Choroid plexus epithelial cell (primary cell): ENCODE measurements around the gene IPO9.

ENCODE experiments used
- DNase-seq: peaks from one replicate; pipeline ENCODE4 v3.0.0-alpha.2; 2010; ENCODE audit warnings: low read depth
- H3K4me3 ChIP-seq: 2 replicates; pipeline ENCODE4 v1.5.1; 2011; ENCODE audit warnings: low read depth, mild to moderate bottlenecking, control low read depth, low read length, moderate library complexity
- TF ChIP-seq, protein P1 (sequence below): conservative IDR thresholded peaks from 2 replicates; pipeline ENCODE4 v1.5.1; 2011; ENCODE audit warnings: low read depth, mild to moderate bottlenecking, control low read depth, inconsistent platforms, low read length, moderate library complexity

Gene IPO9

DNA sequence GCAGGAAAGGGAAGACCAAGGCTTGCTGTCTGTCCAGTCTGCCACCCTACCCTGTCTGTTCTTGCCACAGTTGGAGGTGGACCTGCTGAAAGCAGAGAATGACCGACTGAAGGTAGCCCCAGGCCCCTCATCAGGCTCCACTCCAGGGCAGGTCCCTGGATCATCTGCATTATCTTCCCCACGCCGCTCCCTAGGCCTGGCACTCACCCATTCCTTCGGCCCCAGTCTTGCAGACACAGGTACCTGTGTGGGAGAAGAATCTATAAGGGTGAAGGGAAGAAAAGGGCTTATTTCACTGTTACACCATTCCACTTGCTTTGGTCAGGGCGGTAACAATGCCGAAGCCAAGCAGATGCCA, 20.3 kb upstream of the IPO9 start:
- DNase-seq = no peak
- TF ChIP-seq, protein P1, sequence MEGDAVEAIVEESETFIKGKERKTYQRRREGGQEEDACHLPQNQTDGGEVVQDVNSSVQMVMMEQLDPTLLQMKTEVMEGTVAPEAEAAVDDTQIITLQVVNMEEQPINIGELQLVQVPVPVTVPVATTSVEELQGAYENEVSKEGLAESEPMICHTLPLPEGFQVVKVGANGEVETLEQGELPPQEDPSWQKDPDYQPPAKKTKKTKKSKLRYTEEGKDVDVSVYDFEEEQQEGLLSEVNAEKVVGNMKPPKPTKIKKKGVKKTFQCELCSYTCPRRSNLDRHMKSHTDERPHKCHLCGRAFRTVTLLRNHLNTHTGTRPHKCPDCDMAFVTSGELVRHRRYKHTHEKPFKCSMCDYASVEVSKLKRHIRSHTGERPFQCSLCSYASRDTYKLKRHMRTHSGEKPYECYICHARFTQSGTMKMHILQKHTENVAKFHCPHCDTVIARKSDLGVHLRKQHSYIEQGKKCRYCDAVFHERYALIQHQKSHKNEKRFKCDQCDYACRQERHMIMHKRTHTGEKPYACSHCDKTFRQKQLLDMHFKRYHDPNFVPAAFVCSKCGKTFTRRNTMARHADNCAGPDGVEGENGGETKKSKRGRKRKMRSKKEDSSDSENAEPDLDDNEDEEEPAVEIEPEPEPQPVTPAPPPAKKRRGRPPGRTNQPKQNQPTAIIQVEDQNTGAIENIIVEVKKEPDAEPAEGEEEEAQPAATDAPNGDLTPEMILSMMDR = no peak
- H3K4me3 ChIP-seq = no peak overlapping the region

DNA sequence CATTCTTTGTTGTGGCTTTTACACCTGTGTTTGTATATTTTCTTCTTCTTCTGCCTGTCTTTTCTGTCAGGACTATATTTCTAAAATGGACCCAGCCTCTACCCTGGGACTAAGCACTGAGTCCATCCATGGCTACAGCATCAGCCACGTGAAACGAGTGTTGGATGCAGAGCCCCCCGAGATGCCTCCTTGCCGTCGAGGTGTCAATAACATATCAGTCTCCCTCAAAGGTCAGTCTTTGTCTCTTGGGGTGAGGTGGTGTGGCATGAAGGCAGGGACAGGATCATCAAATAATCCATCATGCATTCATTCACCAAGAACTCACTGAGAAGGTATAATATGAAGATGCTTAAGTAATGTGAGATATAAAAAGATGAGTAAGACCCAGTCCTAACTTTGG, 19.1 kb upstream of the IPO9 start:
- no peak overlapping the region for H3K4me3 ChIP-seq
- DNase-seq = no peak
- TF ChIP-seq, protein P1 = no peak

DNA sequence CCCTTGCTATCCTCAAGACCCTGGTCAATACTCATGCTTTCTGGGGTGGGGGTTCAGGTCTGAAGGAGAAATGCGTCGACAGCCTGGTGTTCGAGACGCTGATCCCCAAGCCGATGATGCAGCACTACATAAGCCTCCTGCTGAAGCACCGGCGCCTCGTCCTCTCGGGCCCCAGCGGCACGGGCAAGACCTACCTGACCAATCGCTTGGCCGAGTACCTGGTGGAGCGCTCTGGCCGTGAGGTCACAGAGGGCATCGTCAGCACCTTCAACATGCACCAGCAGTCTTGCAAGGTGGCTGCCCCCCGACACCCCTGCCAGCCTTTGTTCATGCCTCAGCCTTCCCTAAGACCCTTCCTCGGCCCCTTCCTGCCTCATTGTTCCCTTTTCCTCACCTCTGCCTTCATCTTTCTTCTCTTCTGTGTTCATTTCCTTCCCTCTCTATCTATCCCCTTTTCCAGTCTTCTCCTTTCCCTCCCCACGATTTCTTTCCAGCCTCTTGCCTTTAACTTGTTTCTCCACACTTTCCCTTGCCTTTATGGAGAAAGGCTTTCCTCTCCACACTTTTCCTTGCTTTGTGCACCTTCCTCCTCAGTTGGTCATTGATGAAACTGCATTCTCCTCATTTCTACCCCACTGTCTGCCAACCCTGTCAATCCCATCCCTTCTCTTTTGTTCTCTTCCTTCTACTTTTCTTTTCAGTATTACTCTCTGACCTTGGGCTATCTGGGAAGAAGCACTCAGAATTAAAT, 18.3 kb upstream of the IPO9 start:
- DNase-seq = no peak
- H3K4me3 ChIP-seq = no peak overlapping the region
- TF ChIP-seq, protein P1 = no peak

DNA sequence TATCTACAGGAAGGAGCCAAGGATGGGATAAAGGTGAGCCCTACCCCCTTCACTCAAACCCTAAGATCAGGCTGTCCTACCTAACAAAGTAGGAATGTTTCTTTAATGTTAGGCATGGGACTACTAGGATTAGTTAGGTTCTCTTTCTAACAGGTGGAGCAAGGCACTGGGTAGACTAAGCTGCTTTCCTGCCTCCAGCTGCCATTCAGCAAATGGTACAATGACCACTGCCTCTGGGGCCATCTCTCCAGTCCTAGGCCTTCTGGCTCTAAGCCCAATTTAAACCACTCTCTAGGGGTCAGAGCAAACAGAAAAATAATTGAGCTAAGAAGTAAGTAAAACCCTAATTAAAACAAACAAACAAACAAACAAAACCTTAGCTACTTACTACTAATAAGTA, 15.7 kb upstream of the IPO9 start:
- no peak for DNase-seq
- TF ChIP-seq, protein P1 = no peak

DNA sequence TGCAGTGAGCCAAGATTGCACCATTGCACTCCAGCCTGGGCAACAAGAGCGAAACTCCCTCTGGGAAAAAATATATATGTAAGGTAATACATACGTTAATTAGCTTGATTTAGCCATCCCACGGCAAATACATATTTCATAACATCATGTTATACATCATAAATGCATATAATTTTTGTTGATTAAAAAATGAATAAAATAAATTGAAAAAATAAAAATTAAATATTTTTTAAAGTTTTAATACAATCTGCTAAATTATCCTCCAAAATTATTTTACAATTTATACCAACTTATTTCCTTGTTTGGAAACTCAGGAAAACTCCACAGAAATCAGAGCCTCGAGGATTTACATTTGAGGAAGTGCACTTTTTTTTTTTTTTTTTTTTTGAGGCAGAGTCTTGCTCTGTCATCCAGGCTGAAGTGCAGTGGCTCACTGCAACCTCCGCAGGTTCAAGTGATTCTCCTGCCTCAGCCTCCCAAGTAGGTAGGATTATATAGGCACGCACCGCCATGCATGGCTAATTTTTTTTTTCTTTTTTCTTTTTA, 12.6 kb upstream of the IPO9 start:
- no peak for DNase-seq
- TF ChIP-seq, protein P1 = no peak
- H3K4me3 ChIP-seq = no peak overlapping the region

More for the DNA sequence above, 15.7 kb upstream of the IPO9 start:
- H3K4me3 ChIP-seq = no peak overlapping the region

DNA sequence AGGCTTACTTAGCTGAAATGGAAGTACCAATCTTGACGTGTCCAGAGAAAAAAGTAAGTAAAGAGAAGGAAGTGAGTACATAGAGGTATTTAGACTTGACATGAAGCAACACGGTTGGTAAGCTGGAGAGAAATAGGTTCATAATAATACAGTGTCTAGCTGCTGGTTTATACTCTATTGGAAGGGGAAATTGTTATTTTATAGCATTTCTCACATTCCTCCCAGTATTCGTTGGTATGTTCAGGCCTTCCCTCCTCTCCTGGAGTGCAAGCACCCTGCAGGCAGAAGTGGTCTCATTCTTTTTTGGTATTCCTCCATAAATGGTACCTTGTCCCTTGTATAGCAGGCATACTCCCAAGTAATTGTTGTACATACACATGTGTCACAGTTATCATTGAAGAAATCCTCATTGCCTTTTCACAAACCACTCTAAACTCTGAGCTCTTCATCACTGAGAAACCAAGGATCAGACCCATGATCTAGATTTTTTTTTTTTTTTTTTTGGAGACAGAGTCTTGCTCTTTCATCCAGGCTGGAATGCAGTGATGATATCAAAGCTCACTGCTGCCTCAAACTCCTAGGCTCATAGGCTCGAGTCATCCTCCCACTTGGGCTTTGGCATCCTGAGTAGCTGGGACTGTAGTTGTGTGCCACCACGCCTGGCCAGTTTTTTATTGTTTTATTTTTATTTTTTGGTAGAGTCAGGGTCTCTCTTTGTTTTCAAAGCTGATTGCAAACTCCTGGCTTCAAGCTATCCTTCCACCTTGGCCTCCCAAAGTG, 9.8 kb upstream of the IPO9 start:
- TF ChIP-seq, protein P1 = no peak
- DNase-seq = peak; percentile 39

More for the DNA sequence above, 9.8 kb upstream of the IPO9 start:
- no peak overlapping the region for H3K4me3 ChIP-seq
